NCI-H2171 treated with DMSO at 0.1 percent for 48 hours (cell line): ENCODE data around the gene AGPAT3.

ENCODE experiments used
- DNase-seq: peaks from one replicate; lab custom pipeline; 2025; lab: John Stamatoyannopoulos, UW

The AGPAT3 gene

DNA sequence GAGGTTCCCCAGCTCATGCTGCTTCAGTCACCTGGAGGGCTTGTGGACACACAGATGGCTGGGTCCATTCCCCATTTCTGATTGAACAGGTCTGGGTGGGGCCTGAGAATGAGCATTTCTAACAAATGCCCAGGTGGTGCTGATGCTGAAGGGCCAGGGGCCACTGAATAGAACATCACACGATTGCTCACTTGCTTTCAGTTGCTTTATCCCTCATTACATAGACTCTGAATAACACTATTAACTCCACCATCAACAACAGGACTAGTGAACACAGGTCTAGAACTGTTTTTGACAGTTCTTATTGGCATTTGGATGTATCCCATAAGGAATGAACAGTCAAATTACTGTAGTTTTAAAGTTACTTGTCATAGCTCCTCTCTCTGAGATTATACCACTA, 159.2 kb downstream of the AGPAT3 start:
- DNase-seq = no peak

- no peak for DNase-seq
These were observed 159.9 kb downstream of the AGPAT3 start for GRCh38 chr21:44024887-44025353.

GRCh38 chr21:44027607-44028286, 162.7 kb downstream of the AGPAT3 start:
- no peak for DNase-seq

DNA sequence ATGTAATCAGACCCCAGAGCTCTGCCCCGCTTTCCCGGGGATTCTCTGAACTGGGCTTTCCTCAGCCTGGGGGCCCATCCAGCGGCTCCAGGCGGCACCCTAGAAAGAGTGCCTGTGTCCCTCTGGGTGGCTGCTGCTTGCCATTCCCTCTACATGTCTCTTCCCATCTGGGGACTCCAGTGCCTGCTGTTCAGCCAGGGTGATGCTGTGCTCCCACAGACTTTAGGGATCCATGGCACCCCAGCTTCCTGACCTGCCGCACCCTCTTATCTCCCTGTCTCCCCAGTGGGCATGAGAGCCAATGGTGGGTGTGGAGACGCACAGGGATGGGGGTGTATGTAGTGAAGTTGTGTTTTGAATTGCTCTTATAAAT, 163.2 kb downstream of the AGPAT3 start:
- DNase-seq = no peak

GRCh38 chr21:44029460-44030087, 164.6 kb downstream of the AGPAT3 start:
- DNase-seq = no peak

GRCh38 chr21:44035244-44035643, 170.2 kb downstream of the AGPAT3 start:
- no peak for DNase-seq
